Fibroblast of lung (primary cell): ENCODE results near the gene CMIP.

Source experiments
- CTCF ChIP-seq, 2 donors: IDR thresholded peaks in 1 of 2; conservative IDR thresholded peaks in 1 of 2; 1 replicate in 1 of 2; 2 replicates in 1 of 2; pipeline ENCODE4 v1.5.1; 2011 to 2012; ENCODE audit warnings: low read length in 2 of 2, control low read depth in 1 of 2, inconsistent platforms in 1 of 2, low read depth in 1 of 2, mild to moderate bottlenecking in 1 of 2
- EZH2 ChIP-seq: IDR thresholded peaks from 2 replicates; pipeline ENCODE4 v1.5.1; 2012; ENCODE audit warnings: low read length, control low read depth, mild to moderate bottlenecking; ENCODE audit errors: missing control alignments

DNA sequence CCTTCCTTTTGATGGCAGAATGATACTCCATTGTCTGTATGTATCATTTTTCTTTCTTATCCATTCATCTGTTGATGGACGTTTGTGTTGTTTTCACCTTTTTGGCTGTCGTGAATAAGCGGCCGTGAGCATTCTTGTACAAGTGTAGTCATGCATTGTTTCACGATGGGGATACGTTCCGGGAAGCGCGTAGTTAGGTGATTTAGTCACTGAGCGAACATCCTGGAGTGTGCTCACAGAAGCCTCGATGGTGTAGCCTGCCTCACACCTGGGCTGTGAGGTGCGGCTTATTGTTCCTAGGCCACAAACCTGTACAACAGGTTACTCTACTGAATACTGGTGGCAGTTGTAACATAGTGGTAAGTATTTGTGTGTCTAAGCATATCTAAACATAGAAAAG is 136.5 kb downstream of the CMIP start:
- TF ChIP-seq CTCF (conservative IDR thresholded peaks at IDR 0.05 in 1 of 2, IDR thresholded peaks at IDR 0.05 in 1 of 2; ENCODE audit: low read depth in 1 of 2, low read length in 2 of 2) = no peak
- TF ChIP-seq EZH2 = no peak
